22Rv1 (cell line): ENCODE data around the gene MFGE8.

Source experiments
- H3K27ac ChIP-seq: fragments of 450-650 bp; 2 replicates; pipeline ENCODE4 v1.5.1; 2017
- ZFX ChIP-seq: fragments of 450-650 bp; IDR thresholded peaks from 2 replicates; pipeline ENCODE4 v1.6.1; 2017; ENCODE audit warnings: antibody characterized with exemption, borderline replicate concordance
- TF ChIP-seq, protein P1 (sequence below): fragments of 450-650 bp; IDR thresholded peaks from 2 replicates; pipeline ENCODE4 v1.5.1; 2017; ENCODE audit warnings: mild to moderate bottlenecking

The MFGE8 gene

DNA sequence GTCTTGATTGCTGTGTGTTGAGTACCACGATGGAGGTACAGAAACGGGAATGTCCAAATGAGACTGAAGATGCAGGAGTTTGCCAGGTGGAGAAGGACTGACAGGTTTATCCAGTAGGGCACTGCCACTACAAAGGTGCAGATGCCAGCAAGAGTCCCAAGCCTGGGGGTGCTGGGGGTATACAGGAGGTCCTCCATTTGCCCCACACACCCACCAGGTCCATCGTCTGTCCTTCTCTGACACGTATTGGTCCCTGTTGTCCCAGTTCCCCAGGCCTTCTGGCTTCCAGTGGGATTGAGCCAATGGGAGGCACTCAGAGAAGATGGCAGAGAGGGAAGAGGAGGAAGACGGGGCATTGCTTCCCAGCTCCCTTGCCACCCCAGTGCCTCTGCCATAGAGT is 24.5 kb downstream of the MFGE8 start:
- H3K27ac ChIP-seq = no peak overlapping the region
- TF ChIP-seq, protein P1, sequence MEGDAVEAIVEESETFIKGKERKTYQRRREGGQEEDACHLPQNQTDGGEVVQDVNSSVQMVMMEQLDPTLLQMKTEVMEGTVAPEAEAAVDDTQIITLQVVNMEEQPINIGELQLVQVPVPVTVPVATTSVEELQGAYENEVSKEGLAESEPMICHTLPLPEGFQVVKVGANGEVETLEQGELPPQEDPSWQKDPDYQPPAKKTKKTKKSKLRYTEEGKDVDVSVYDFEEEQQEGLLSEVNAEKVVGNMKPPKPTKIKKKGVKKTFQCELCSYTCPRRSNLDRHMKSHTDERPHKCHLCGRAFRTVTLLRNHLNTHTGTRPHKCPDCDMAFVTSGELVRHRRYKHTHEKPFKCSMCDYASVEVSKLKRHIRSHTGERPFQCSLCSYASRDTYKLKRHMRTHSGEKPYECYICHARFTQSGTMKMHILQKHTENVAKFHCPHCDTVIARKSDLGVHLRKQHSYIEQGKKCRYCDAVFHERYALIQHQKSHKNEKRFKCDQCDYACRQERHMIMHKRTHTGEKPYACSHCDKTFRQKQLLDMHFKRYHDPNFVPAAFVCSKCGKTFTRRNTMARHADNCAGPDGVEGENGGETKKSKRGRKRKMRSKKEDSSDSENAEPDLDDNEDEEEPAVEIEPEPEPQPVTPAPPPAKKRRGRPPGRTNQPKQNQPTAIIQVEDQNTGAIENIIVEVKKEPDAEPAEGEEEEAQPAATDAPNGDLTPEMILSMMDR = no peak
- no peak for TF ChIP-seq ZFX

DNA sequence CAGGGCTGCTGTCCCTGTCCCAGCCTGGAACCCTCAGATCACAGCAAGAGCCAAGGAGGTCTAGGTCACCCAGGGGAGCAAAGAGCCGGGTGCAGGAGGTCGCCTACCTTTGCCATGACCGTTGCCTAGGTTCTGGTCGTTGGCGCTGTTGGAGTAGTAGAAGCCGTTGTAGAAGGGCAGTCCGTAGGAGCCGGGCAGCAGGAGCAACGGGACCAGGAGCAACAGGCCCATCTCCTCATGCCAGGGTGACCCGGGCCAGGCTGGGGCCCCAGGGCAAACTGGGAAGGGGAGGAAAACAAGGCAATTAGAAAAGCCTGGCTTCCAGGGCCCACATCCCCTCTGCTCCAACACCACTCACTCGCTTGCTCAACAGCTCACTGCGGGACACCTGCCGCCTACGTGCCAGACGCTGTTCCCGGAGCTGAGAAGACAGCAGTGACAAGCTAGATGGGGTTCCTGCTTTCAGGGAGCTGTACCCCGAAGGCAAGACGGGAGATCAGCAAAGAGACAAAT is 26.1 kb downstream of the MFGE8 start:
- no peak overlapping the region for H3K27ac ChIP-seq
- TF ChIP-seq ZFX = no peak
- TF ChIP-seq, protein P1 = no peak

DNA sequence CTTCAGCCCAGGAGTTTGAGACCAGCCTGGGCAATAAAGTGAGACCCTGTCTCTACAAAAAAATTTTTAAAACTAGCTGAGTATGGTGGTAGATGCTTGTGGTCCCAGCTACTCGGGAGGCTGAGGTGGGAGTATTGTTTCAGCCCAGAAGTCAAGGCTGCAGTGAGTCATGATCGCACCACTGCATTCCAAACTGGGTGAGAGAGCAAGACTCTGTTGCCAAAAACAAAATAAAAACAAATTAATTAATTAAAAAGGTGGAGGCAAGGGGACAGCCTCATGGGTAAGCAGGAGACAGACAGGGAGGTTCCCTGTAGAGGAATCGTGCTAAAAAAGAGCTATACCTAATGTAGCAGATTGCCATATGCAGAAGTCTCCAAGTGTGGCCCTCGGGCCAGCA is 30.4 kb downstream of the MFGE8 start:
- TF ChIP-seq ZFX = no peak
- TF ChIP-seq, protein P1 = no peak
- no peak overlapping the region for H3K27ac ChIP-seq

DNA sequence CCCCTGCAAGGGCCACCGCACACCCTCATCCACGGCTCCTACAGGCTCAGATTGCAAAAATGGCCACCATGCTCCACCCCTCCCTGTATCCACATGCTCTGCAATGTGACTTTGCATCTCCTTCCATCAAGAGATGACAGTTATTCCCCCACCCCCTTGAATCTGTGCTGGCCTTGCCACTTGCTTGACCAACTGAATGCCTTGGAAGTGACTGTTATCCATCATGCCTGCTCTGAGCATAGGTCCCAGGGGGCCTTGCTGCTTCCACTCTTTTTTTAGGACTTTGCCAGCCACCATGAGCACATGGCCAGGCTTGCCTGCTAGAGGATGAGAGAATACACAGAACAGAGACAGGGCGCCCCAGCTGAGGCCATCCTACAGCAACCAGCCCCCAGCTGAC is 31.4 kb downstream of the MFGE8 start:
- no peak overlapping the region for H3K27ac ChIP-seq
- TF ChIP-seq, protein P1 = no peak
- no peak for TF ChIP-seq ZFX

DNA sequence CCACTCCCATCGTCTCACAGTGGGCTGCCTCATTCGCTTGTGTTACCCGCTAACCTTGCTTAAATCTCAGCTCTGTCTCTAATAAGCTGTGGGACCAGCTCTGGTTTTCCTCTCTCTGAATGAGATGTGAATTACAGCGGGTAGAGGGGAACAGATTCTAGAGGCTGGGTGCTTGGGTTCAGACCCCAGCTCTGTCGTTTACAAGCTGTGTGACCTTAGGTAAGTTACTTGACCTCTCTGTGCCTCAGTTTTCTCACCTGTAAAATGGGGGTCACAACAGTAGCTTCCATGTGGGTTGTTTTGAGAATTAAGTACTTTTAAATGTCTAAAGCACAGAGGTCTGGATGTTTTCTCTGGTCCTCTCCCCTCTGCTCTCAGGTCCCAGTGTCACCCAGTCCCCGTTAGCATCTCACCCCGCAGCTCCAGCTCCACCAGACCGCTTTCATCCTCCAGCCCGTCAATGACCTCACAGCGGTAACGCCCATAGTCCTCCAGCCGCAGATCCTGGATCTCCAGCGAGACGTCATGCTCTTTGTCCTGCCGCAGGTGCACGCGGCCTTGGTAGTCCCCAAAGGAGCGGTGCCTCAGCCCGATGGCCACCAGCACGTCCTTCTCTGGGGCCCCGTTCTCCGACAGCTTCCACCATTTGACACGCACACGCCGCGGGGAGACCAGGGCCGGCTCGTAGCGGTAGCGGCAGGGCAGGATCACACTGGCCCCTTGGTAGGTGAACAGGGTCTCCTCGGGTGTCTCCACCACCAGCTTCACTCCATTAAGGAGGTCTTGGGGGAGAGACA is 32.0 kb downstream of the MFGE8 start:
- TF ChIP-seq, protein P1 = no peak
- no peak for TF ChIP-seq ZFX
- H3K27ac ChIP-seq = no peak overlapping the region

DNA sequence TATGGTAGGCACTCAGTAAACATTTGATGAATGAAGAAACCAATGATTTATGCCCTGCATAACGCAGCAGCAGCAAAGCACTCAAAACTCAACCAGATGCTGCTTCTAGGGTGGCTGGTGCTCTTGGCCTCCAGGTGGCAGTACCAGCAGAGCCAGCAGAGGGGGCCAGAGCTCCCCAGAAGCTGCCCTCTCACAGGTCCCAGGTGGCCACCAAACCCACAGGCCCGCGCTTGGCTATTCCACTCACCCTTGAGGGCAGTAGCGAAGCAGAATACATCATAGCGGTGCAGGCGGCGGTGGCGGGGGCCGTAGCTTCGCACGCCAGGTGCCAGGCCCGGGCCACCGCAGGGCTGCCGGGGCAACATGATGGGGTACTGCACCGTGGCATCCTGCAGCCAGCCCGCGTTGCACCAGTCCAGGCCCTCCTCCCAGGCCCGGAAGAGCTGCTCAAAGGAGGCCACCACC is 34.4 kb downstream of the MFGE8 start:
- TF ChIP-seq, protein P1 = peak; percentile 80
- TF ChIP-seq ZFX = no peak
- H3K27ac ChIP-seq = no peak overlapping the region

DNA sequence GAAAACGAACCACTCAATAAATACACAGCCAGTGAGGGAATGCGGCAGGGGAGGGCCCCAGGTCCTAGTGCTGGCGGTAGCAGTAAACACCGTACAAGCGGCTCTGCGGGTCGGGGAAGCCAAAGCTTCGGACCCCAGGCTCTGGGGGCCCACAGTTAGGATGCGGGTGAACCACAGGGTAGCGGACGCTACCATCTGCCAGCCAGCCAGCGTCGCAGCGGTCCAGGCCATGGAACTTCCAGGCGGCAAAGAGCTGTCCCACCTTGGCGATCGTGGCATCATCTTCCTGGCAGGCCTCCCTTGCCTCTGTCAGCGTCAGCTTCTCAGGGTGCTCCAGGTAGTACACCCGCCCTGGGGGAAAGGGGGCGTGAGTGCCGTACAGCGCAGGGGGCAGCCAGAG is 35.3 kb downstream of the MFGE8 start:
- H3K27ac ChIP-seq = no peak overlapping the region
- no peak for TF ChIP-seq ZFX
- TF ChIP-seq, protein P1 = no peak
